Activated T-helper 2 cell treated with anti-CD3 and anti-CD28 coated beads, Interferon-gamma antibody, Interleukin-2, Interleukin-4, amounts not matched to agents 10 μg/mL and 5 μg/mL and 100 μg/mL, durations not matched to agents 14 hours and 24 hours and 36 hours (primary cell): ENCODE measurements around the gene DCBLD1. TPM values are rescaled to one million over a fixed set of nuclear protein-coding genes. Genes with fewer than 3 reads are reported as not detected.

Experiments
- DNase-seq: peaks from one replicate; pipeline ENCODE4 v3.0.0; 2021; ENCODE audit warnings: low spot score
- H3K27ac Mint-ChIP-seq: one replicate; pipeline ENCODE4 v1.8.0; 2021; ENCODE audit warnings: mixed read lengths
- H3K27me3 Mint-ChIP-seq: one replicate; pipeline ENCODE4 v1.8.0; 2021; ENCODE audit warnings: low read depth, mixed read lengths
- H3K36me3 Mint-ChIP-seq: one replicate; pipeline ENCODE4 v1.8.0; 2021; ENCODE audit warnings: low read depth, mixed read lengths
- H3K4me1 Mint-ChIP-seq: one replicate; pipeline ENCODE4 v1.8.0; 2021; ENCODE audit warnings: low read depth, mixed read lengths
- H3K4me3 Mint-ChIP-seq: one replicate; pipeline ENCODE4 v1.8.0; 2021; ENCODE audit warnings: low read depth, mild to moderate bottlenecking, moderate library complexity, mixed read lengths
- H3K9me3 Mint-ChIP-seq: one replicate; pipeline ENCODE4 v1.8.0; 2021; ENCODE audit warnings: mixed read lengths
- intact Hi-C: fragments of 100-400 bp; cut with micrococcal nuclease; formaldehyde crosslinking; loops from one replicate; pipeline ENCODE4 v1.15.1; 2023
- total RNA-seq: library from RNA; stranded (reverse); gene quantifications from 2 replicates; pipeline ENCODE4 v1.2.3, GENCODE V29; 2022

The DCBLD1 gene
- total RNA-seq, 1 donor from 2014 or later, result 4.0 TPM

DNA sequence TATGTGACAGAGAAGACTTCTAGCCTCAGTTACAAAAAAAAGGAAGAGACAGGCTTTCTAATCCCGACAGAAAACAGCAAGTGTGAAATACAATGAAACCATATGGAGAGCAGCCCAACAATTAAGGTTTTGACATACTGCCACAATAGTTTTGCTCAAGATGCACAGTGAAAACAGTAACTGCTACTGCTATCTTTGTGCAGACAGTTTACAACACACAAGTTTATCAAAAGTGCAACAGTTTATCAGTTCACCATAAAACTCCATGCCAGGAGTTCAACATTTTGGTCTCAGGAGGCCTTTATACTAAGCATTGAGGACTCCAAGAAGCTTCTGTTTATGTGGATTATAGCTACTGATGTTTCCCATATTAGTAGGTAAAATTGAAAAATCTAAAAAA, 82.2 kb downstream of the DCBLD1 start:
- Mint-ChIP-seq H3K27me3 (no peaks in the 10 kb centered on the region), H3K27ac (no peak overlapping the region), H3K9me3 (no peaks in the 10 kb centered on the region), H3K36me3 (peaks cover 41% of the 10 kb centered on the region), H3K4me1 (peaks cover 8% of the 10 kb centered on the region), H3K4me3 (no peak overlapping the region)
- DNase-seq, result no peak
- intact Hi-C loops, result no loop called here

DNA sequence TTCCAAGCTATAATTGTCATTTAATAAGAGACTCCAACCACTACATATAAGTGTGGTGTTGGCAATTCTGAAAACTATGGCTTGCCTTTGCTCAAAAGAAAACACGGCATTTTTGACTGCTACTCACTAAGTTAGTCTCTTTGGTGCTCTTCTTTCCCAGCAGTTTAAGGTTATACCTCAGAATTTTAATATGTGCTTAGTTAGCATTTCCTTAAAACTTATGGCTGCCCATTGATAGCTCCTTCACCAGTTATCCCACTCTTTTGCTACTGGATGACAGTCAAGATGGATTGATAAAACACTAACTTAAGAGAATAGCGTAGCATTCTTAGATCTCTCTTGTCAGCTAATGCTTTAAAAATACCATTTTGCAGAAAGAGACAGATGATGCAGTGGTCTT, 85.8 kb downstream of the DCBLD1 start:
- Mint-ChIP-seq H3K27ac (no peak overlapping the region), H3K27me3 (no peaks in the 10 kb centered on the region), H3K9me3 (no peaks in the 10 kb centered on the region), H3K4me3 (no peak overlapping the region), H3K36me3 (peaks cover 57% of the 10 kb centered on the region), H3K4me1 (peaks cover 8% of the 10 kb centered on the region)
- no peak for DNase-seq
- intact Hi-C loops, result loop anchor here (2.0 kb wide), 1 partner anchor 19 kb away; no protein-coding TSS in a partner anchor

DNA sequence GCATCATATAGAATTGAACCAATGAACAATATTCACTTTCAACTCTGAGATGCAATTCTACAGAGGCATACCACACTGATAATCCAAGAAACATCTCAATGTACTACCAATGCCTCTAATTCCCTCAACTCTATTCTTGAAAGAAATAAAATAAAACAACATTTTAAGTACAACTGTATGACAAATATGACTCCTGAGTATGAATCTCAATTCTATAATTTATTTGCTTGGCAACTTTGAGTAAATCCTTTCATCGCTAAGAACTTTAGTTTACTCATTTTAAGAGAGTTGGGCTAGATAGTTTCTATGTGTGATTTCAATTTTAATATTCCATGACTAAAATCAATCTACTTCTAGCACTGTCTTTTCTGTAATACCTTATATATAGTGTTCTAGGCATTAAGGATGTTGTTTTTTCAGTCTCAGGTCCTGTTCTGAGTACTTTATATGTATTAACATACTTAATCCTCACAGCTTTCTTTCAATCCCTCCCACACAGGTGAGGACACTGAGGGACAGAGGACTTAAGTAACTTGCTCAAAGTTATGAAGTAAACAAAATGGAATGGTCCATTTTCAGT, 86.4 kb downstream of the DCBLD1 start:
- intact Hi-C loops, result loop anchor here (2.0 kb wide), 1 partner anchor 20 kb away; no protein-coding TSS in a partner anchor
- no peak overlapping the region for H3K4me3 Mint-ChIP-seq
- no peaks in the 10 kb centered on the region for H3K27me3 Mint-ChIP-seq
- H3K9me3 Mint-ChIP-seq, result no peaks in the 10 kb centered on the region
- peaks cover 59% of the 10 kb centered on the region for H3K36me3 Mint-ChIP-seq
- no peak for DNase-seq
- peaks cover 8% of the 10 kb centered on the region for H3K4me1 Mint-ChIP-seq
- no peak overlapping the region for H3K27ac Mint-ChIP-seq

DNA sequence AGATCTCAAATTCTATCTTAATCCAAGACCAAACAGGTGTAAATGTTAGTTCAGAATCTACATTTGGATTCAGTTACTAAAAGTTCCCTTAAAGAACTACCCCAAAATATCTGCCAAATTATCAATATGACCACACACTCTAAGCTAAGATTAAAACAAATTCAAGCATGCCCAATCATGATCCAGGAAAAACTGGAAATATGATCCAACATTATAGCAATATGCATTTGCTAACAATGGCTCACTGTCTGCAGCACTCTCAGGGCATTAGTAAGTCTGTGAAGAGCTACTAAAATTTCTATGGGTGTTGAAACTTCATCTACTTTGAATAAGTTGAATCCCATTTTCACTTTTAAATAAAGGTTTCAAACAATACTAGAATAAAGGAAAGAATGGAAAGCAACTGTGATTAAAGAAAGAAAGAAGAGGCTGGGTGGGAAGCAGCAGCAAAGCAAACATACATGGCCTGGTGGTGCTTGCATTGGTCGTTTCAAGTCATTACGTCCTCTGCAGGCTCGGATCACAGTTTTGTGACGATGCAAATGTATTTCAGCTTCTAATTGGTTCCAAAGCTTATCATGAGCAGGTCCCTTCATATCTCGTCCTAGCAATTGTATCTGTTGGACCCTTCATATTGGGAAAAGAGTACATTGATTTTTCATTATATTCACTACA, 90.7 kb downstream of the DCBLD1 start:
- no peaks in the 10 kb centered on the region for H3K9me3 Mint-ChIP-seq
- no peak for DNase-seq
- intact Hi-C loops, result no loop called here
- no peak overlapping the region for H3K27ac Mint-ChIP-seq
- H3K4me3 Mint-ChIP-seq, result no peak overlapping the region
- peaks cover 8% of the 10 kb centered on the region for H3K4me1 Mint-ChIP-seq
- peaks cover 49% of the 10 kb centered on the region for H3K36me3 Mint-ChIP-seq
- H3K27me3 Mint-ChIP-seq, result no peaks in the 10 kb centered on the region

DNA sequence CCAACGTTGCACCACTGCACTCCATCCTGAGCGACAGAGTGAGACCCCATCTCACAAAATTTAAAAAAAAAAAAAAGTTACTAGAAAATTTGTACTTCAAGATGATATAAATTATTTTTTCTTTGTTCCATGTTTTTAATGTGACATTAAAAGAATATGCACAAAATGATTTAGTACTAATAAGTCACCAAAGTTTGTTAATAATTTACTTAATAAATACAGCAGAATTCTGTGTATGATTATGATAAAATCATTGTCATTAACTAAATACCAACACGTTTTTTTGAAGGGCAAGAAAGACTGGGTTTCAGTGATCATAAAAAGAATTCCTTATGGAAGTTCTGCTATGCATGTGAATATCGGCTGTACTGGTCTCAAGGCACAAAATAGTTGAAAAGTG, 91.7 kb downstream of the DCBLD1 start:
- H3K9me3 Mint-ChIP-seq, result no peaks in the 10 kb centered on the region
- intact Hi-C loops, result no loop called here
- peaks cover 3% of the 10 kb centered on the region for H3K4me1 Mint-ChIP-seq
- DNase-seq, result no peak
- peaks cover 47% of the 10 kb centered on the region for H3K36me3 Mint-ChIP-seq
- no peak overlapping the region for H3K27ac Mint-ChIP-seq
- no peak overlapping the region for H3K4me3 Mint-ChIP-seq
- H3K27me3 Mint-ChIP-seq, result no peaks in the 10 kb centered on the region

DNA sequence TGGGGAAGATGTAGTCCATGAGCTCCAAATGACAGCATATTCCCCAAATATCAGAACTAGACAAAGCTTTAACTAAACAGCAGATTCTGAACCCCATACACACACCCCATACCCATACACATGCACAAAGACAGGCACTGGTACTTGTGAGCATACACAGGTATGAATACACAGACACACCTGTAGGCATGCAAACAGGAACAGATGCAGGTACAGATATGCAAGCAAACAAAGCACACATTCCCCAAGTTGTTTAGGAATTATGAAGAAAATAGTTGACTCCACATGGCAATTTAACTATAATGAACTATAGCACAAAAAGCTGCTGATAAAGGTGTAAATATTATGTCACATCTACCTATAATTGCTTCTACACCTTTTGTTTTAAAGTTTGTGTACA, 103.2 kb downstream of the DCBLD1 start:
- Mint-ChIP-seq H3K27me3 (no peaks in the 10 kb centered on the region), H3K4me1 (peaks cover 4% of the 10 kb centered on the region), H3K36me3 (peaks cover 29% of the 10 kb centered on the region), H3K27ac (no peak overlapping the region), H3K9me3 (no peaks in the 10 kb centered on the region), H3K4me3 (no peak overlapping the region)
- no peak for DNase-seq
- intact Hi-C loops, result no loop called here

DNA sequence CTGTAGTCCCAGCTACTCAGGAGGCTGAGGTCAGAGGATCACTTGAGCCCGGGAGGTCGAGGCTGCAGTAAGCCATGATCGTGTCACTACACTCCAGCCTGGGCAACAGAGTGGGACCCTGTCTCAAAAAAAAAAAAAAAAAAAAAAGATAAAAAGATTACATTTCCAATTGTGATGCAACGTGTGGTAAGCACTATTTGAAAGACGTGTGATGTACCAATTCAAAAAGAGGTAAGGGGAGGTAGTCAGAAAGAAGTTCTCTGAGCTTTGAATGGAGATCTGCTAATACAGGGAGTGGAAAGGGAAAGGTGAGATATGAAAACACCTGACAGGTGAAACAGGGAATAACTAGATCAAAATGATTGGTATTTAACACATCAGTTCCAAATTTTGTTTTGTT, 108.0 kb downstream of the DCBLD1 start:
- Mint-ChIP-seq H3K27me3 (no peaks in the 10 kb centered on the region), H3K4me3 (no peak overlapping the region), H3K4me1 (peaks cover 9% of the 10 kb centered on the region), H3K36me3 (peaks cover 31% of the 10 kb centered on the region), H3K27ac (no peak overlapping the region), H3K9me3 (peaks cover under 1% of the 10 kb centered on the region)
- DNase-seq, result no peak
- intact Hi-C loops, result no loop called here

DNA sequence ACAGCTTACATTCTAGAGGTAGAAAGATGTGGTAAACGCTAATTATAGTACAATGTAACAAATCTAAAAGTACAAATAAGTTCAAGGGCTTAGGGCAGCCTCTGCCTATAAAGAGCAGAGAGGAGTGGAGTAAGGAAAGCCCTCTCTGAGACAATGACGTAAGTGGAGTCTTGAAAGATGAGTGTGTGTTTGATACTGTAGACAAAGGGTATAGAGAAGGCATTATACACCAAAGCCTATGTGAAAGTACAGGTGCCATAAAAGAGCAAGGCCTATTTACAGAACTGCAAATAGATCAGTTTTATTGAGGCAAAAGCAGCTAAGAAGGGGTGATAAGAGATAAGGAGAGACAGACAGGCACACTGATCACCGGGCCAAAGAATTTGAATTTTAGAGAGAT, 108.9 kb downstream of the DCBLD1 start:
- H3K4me3 Mint-ChIP-seq, result no peak overlapping the region
- no peak overlapping the region for H3K27ac Mint-ChIP-seq
- DNase-seq, result no peak
- H3K27me3 Mint-ChIP-seq, result no peaks in the 10 kb centered on the region
- H3K36me3 Mint-ChIP-seq, result peaks cover 31% of the 10 kb centered on the region
- intact Hi-C loops, result no loop called here
- peaks cover 10% of the 10 kb centered on the region for H3K9me3 Mint-ChIP-seq
- H3K4me1 Mint-ChIP-seq, result peaks cover 14% of the 10 kb centered on the region

DNA sequence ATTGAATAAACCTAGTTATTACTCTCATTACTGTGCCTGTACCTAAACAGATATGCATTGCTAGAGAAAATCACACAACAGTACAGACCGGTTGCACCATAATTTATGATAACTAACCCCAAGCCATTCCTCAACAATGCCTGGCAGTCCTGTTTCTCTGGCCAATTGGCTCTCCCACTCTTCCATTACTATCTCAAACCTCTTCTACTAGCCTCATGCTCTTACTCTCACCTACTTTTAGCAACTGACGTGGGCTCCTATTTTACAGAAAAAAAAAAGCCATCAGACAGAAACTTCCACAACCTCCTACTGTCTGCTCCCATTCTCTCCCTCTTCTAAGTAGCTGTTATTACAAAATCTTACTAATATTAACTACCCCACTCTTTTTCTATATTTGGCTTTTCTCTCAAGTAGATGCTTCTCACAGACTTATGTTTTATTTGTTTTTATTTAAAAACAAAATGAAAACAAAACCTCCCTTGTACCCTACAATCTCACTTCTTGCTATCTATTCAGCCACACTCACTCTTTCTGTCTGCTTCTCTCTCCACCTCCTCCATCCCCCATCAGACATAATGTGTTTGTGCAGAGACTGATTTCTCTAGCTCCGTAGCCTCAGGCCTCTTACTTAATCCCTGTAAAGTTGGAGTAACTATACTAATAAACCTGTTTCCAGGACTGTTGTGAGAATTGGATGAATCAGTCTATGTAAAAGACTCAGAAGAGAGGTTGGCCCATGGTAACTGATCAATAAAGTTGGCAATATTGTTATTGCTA, 110.7 kb downstream of the DCBLD1 start:
- Mint-ChIP-seq H3K36me3 (peaks cover 23% of the 10 kb centered on the region), H3K27me3 (no peaks in the 10 kb centered on the region), H3K27ac (no peak overlapping the region), H3K4me3 (no peak overlapping the region), H3K9me3 (peaks cover 25% of the 10 kb centered on the region), H3K4me1 (peaks cover 17% of the 10 kb centered on the region)
- intact Hi-C loops, result no loop called here
- DNase-seq, result no peak

DNA sequence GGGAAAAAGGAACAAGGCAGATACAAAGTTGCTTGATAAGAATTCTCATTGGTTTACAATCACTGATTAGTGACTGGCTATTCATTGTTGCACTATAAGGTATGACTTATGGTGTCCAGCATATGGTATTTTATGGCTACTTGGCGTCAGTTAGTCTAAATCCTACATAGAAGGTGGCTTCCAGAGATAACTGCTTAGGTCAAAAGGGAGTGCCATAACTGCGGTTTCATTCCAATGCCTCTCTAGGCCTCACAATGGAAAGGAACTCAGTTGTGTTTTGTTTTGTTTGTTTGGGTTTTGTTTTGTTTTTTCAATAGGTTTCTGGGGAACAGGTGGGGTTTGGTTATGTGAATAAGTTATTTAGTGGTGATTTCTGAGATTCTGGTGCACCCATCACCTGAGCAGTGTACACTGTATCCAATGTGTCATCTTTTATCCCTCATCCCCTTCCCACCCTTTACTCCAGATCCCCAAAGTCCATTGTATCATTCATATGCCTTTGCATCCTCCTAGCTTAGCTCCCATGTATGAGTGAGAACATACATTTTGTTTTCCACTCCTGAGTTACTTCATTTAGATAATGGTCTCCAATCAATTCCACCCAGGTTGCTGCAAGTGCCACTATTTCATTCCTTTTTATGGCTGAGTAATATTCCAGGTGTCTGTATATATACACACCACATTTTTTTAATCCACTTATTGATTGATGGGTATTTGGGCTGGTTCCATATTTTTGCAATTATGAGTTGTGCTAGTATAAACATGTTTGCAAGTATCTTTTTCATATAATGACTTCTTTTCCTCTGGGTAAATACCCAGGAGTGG, 112.8 kb downstream of the DCBLD1 start:
- H3K36me3 Mint-ChIP-seq, result peaks cover 27% of the 10 kb centered on the region
- H3K27me3 Mint-ChIP-seq, result no peaks in the 10 kb centered on the region
- H3K4me1 Mint-ChIP-seq, result peaks cover 34% of the 10 kb centered on the region
- H3K4me3 Mint-ChIP-seq, result no peak overlapping the region
- no peak for DNase-seq
- no peak overlapping the region for H3K27ac Mint-ChIP-seq
- peaks cover 25% of the 10 kb centered on the region for H3K9me3 Mint-ChIP-seq
- intact Hi-C loops, result no loop called here

DNA sequence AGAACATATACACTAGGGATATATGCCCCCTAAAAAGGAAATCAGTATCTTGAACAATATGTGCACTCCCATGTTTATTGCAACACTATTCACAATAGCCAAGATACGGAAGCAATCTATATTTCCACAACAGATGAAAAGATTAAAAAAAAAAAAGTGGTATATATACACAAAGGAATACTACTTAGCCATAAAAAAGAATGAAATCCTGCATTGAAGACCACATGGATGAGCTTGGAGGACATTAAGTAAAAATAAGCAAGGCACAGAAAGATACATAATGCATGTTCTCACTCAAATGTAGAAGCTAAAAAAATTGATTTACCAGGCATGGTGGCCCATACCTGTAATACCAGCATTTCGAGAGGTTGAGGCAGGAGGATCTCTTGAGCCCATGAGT, 115.3 kb downstream of the DCBLD1 start:
- DNase-seq, result no peak
- Mint-ChIP-seq H3K9me3 (peaks cover 25% of the 10 kb centered on the region), H3K36me3 (peaks cover 21% of the 10 kb centered on the region), H3K27me3 (no peaks in the 10 kb centered on the region), H3K4me3 (no peak overlapping the region), H3K4me1 (peaks cover 36% of the 10 kb centered on the region), H3K27ac (no peak overlapping the region)
- intact Hi-C loops, result no loop called here
